Measurements from ENCODE around the gene KATNAL2. TPM values are rescaled to one million over a fixed set of nuclear protein-coding genes. Genes with fewer than 3 reads are reported as not detected.

Gene KATNAL2
- polyA plus RNA-seq, 1 donor (not counting 4 experiments of a cell fraction or from before 2014, with no cell fraction given), result 1.1 TPM

GRCh38 chr18:46877329-46877987 is 39.9 kb upstream of the KATNAL2 start:
- Histone ChIP-seq H3K27me3 (ENCODE audit: control insufficient read depth, extremely low read depth, insufficient read depth, low read length) (no peaks in the 10 kb centered on the region), H3K9ac (ENCODE audit: control insufficient read depth, extremely low read depth, insufficient read depth, low read length) (no peak overlapping the region), H3K9me3 (ENCODE audit: control insufficient read depth, low read depth, low read length) (peaks cover 4% of the 10 kb centered on the region), H4K20me1 (ENCODE audit: control insufficient read depth, extremely low read depth, insufficient read depth, low read length) (no peaks in the 10 kb centered on the region), H3K79me2 (ENCODE audit: control insufficient read depth, insufficient read depth, low read length) (peaks cover 10% of the 10 kb centered on the region), H3K9me1 (ENCODE audit: control insufficient read depth, extremely low read depth, insufficient read depth, low read length) (no peaks in the 10 kb centered on the region), H3K4me1 (ENCODE audit: control insufficient read depth, extremely low read depth, insufficient read depth, low read length) (no peaks in the 10 kb centered on the region), H3K27ac (ENCODE audit: control insufficient read depth, insufficient read depth, low read length) (no peak overlapping the region), H3K4me3 (ENCODE audit: control insufficient read depth in 2 of 3, extremely low read depth in 1 of 3, insufficient read depth in 2 of 3, low read depth in 1 of 3, low read length in 3 of 3) (no peak overlapping the region), H3K36me3 (ENCODE audit: control insufficient read depth in 2 of 2, extremely low read depth in 1 of 2, insufficient read depth in 2 of 2, low read length in 2 of 2) (peaks cover 0 to 2% of the 10 kb centered on the region in 2 experiments), H2AFZ (ENCODE audit: control insufficient read depth, low read length) (no peak overlapping the region), H3K4me2 (ENCODE audit: control insufficient read depth, extremely low read depth, insufficient read depth, low read depth, low read length) (no peak overlapping the region)
- TF ChIP-seq CTCF (optimal IDR thresholded peaks at IDR 0.05 in 1 of 3, IDR thresholded peaks at IDR 0.05 in 1 of 3, conservative IDR thresholded peaks at IDR 0.05 in 1 of 3; ENCODE audit: extremely low read depth in 1 of 3, insufficient read depth in 2 of 3, low read length in 3 of 3), result no peak
- no peak for TF ChIP-seq EZH2 (IDR thresholded peaks at IDR 0.05; ENCODE audit: low read length)
- no peak for DNase-seq (ENCODE audit: low read depth, low spot score)
- dilution Hi-C loops (cut with MboI; ENCODE audit: extremely low pct_ligation_motif_present, low sequenced_read_pairs), result no loop called here
- no peak for FAIRE-seq

GRCh38 chr18:46883180-46883579 is 34.2 kb upstream of the KATNAL2 start:
- Histone ChIP-seq H2AFZ (ENCODE audit: control insufficient read depth, low read length) (no peak overlapping the region), H3K9ac (ENCODE audit: control insufficient read depth, extremely low read depth, insufficient read depth, low read length) (no peak overlapping the region), H3K4me1 (ENCODE audit: control insufficient read depth, extremely low read depth, insufficient read depth, low read length) (no peaks in the 10 kb centered on the region), H3K79me2 (ENCODE audit: control insufficient read depth, insufficient read depth, low read length) (peaks cover 14% of the 10 kb centered on the region), H3K36me3 (ENCODE audit: control insufficient read depth in 2 of 2, extremely low read depth in 1 of 2, insufficient read depth in 2 of 2, low read length in 2 of 2) (no peaks in the 10 kb centered on the region), H3K9me3 (ENCODE audit: control insufficient read depth, low read depth, low read length) (no peaks in the 10 kb centered on the region), H3K27ac (ENCODE audit: control insufficient read depth, insufficient read depth, low read length) (no peak overlapping the region), H3K4me3 (ENCODE audit: control insufficient read depth in 2 of 3, extremely low read depth in 1 of 3, insufficient read depth in 2 of 3, low read depth in 1 of 3, low read length in 3 of 3) (no peak overlapping the region), H3K27me3 (ENCODE audit: control insufficient read depth, extremely low read depth, insufficient read depth, low read length) (no peaks in the 10 kb centered on the region), H4K20me1 (ENCODE audit: control insufficient read depth, extremely low read depth, insufficient read depth, low read length) (no peaks in the 10 kb centered on the region), H3K4me2 (ENCODE audit: control insufficient read depth, extremely low read depth, insufficient read depth, low read depth, low read length) (no peak overlapping the region), H3K9me1 (ENCODE audit: control insufficient read depth, extremely low read depth, insufficient read depth, low read length) (no peaks in the 10 kb centered on the region)
- DNase-seq (ENCODE audit: low read depth, low spot score), result no peak
- no peak for TF ChIP-seq EZH2 (IDR thresholded peaks at IDR 0.05; ENCODE audit: low read length)
- no peak for TF ChIP-seq CTCF (optimal IDR thresholded peaks at IDR 0.05 in 1 of 3, IDR thresholded peaks at IDR 0.05 in 1 of 3, conservative IDR thresholded peaks at IDR 0.05 in 1 of 3; ENCODE audit: extremely low read depth in 1 of 3, insufficient read depth in 2 of 3, low read length in 3 of 3)
- dilution Hi-C loops (cut with MboI; ENCODE audit: extremely low pct_ligation_motif_present, low sequenced_read_pairs), result no loop called here
- FAIRE-seq, result no peak
